K562 (cell line): Measurements from ENCODE around the gene CD36. TPM values are rescaled to one million over a fixed set of nuclear protein-coding genes. Genes with fewer than 3 reads are reported as not detected.

Source experiments
- ATAC-seq: fragments of 200-7000 bp; cut with Tn5 transposase; 3 replicates; pipeline ENCODE4 v1.9.1; 2020; ENCODE audit warnings: moderate library complexity
- BruUV-seq: library from RNA; stranded (reverse); fragments of 400-500 nt; replicated peaks from 2 replicates; lab custom pipeline; 2021; lab: Mats Ljungman, UMichigan
- CTCF ChIA-PET: fragments of 300-600 bp; formaldehyde crosslinking; extraction: SDS; loops from one replicate; lab custom pipeline; 2021; ENCODE audit warnings: low intra/inter-chr PET ratio; lab: Yijun Ruan, JAX
- POLR2A ChIA-PET: fragments of 300-600, 350-650 bp; sonication (Branson Sonifier 250); formaldehyde crosslinking; extraction: SDS; loops from one replicate; lab custom pipeline; 2021; ENCODE audit warnings: antibody characterized with exemption, inconsistent platforms; lab: Yijun Ruan, JAX
- DNase-seq, 4 experiments: peaks; one replicate each; pipeline versions ENCODE4 v3.0.0 to v3.0.0-alpha.2; 2011 to 2018; ENCODE audit warnings: low spot score in 3 of 4, mixed read lengths in 3 of 4; ENCODE audit errors: extremely low read depth in 1 of 4
- FAIRE-seq: peaks from 2 replicates; lab custom pipeline; 2011; peaks lifted over from hg19 to GRCh38; lab: Jason Lieb, UNC
- H2AFZ ChIP-seq: 2 replicates; pipeline ENCODE4 v1.6.0; 2011; ENCODE audit warnings: low read depth, low read length, control low read depth, inconsistent platforms
- H3K27ac ChIP-seq: fragments of 200-600 bp; 3 replicates; pipeline ENCODE4 v1.8.0; 2011; ENCODE audit warnings: low read depth, mild to moderate bottlenecking, control low read depth, inconsistent platforms, low read length, moderate library complexity, mixed read lengths; ENCODE audit errors: extremely low read depth
- H3K27me3 ChIP-seq, 2 experiments: fragments of 300-600 bp in 1 of 2; 2 replicates in 1 of 2; 3 replicates in 1 of 2; pipeline versions ENCODE4 v1.6.0 to v1.8.0; 2011; ENCODE audit warnings: inconsistent platforms in 2 of 2, low read length in 2 of 2, mild to moderate bottlenecking in 1 of 2, mixed read lengths in 1 of 2, moderate library complexity in 1 of 2; ENCODE audit not compliant: control insufficient read depth in 2 of 2, insufficient read depth in 2 of 2
- H3K36me3 ChIP-seq: fragments of 300-600 bp; 3 replicates; pipeline ENCODE4 v1.8.0; 2011; ENCODE audit warnings: mild to moderate bottlenecking, low read length, inconsistent platforms; ENCODE audit not compliant: control insufficient read depth, insufficient read depth
- H3K4me1 ChIP-seq, 2 experiments: fragments of 200-600 bp in 1 of 2; replicated peaks in 1 of 2; 2 replicates in 1 of 2; 3 replicates in 1 of 2; pipeline versions ENCODE4 v1.5.1 to v1.8.0; 2011; ENCODE audit warnings: inconsistent platforms in 2 of 2, low read length in 2 of 2, mild to moderate bottlenecking in 1 of 2, mixed read lengths in 1 of 2, moderate library complexity in 1 of 2; ENCODE audit not compliant: control insufficient read depth in 2 of 2, insufficient read depth in 2 of 2
- H3K4me2 ChIP-seq: 2 replicates; pipeline ENCODE4 v1.6.1; 2011; ENCODE audit warnings: low read length, control low read depth, inconsistent platforms, mixed read lengths; ENCODE audit not compliant: insufficient read depth
- H3K4me3 ChIP-seq: fragments of 200-600 bp; sonication (generic), shearing (Covaris generic); 2 replicates; pipeline ENCODE4 v1.5.1; 2016; ENCODE audit warnings: control low read depth, inconsistent platforms
- H3K79me2 ChIP-seq: fragments of 200-600 bp; 3 replicates; pipeline ENCODE4 v1.8.0; 2011; ENCODE audit warnings: low read length, inconsistent platforms; ENCODE audit not compliant: control insufficient read depth, insufficient read depth
- H3K9ac ChIP-seq, 2 experiments: 2 replicates each; pipeline versions ENCODE4 v1.6.0 to v1.6.1; 2011; ENCODE audit warnings: low read depth in 2 of 2, low read length in 2 of 2, control low read depth in 1 of 2, inconsistent platforms in 1 of 2, mild to moderate bottlenecking in 1 of 2, mixed read lengths in 1 of 2; ENCODE audit not compliant: insufficient read depth in 1 of 2
- H3K9me1 ChIP-seq: one replicate; pipeline ENCODE4 v1.6.0; 2011; ENCODE audit warnings: inconsistent platforms, mild to moderate bottlenecking, low read length, moderate library complexity; ENCODE audit not compliant: control insufficient read depth, insufficient read depth
- H3K9me3 ChIP-seq: replicated peaks from 2 replicates; pipeline ENCODE4 v1.5.1; 2011; ENCODE audit warnings: low read depth, low read length, inconsistent platforms; ENCODE audit not compliant: control insufficient read depth, insufficient read depth
- H4K20me1 ChIP-seq: replicated peaks from 2 replicates; pipeline ENCODE4 v1.6.1; 2011; ENCODE audit warnings: low read length, inconsistent platforms, mixed read lengths; ENCODE audit not compliant: control insufficient read depth, insufficient read depth
- CC2D1A ChIP-seq: fragments of 450-650 bp; IDR thresholded peaks from 2 replicates; pipeline ENCODE4 v1.6.1; 2017; ENCODE audit warnings: mild to moderate bottlenecking
- PTRF ChIP-seq: fragments of 450-650 bp; IDR thresholded peaks from 2 replicates; pipeline ENCODE4 v1.6.1; 2016; ENCODE audit warnings: mild to moderate bottlenecking, missing genetic modification characterization, missing compliant biosample characterization
- TAL1 ChIP-seq: fragments of 450-650 bp; IDR thresholded peaks from 2 replicates; pipeline ENCODE4 v1.6.1; 2016; ENCODE audit warnings: mild to moderate bottlenecking
- WGBS: fragments of 100-300 bp; shearing (Covaris generic); methylation state at CpG from one replicate; pipeline ENCODE4 v1.1.6; 2016; ENCODE audit warnings: low coverage, mixed read lengths; ENCODE audit not compliant: insufficient coverage; ENCODE audit errors: missing lambda C conversion rate; 5-methylcytosine and 5-hydroxymethylcytosine counted together
- in situ Hi-C: fragments of 300-500 bp; cut with MboI; formaldehyde crosslinking; loops from 4 replicates; pipeline ENCODE4 v1.15.0; 2018; ENCODE audit warnings: inconsistent platforms, mixed read lengths
- intact Hi-C: fragments of 100-400 bp; cut with micrococcal nuclease; formaldehyde crosslinking; loops from 2 replicates; pipeline ENCODE4 v1.14.2; 2022
- polyA plus RNA-seq, 8 experiments: library from polyadenylated mRNA; depleted of rRNA in 4 of 8; stranded (reverse) in 5 of 8; unstranded in 3 of 8; fragments of >200 nt; fragmentation: Nextera tagmentation in 2 of 8; fragmentation: Illumina TruSeq in 1 of 8; extraction: Ambion mirVana in 2 of 8; extraction: Trizol in 1 of 8; gene quantifications; 2 replicates each; pipeline versions ENCODE4 v1.2.1 to v1.2.3, GENCODE V29; 2011 to 2014; ENCODE audit warnings: inconsistent platforms in 1 of 8, missing spikeins in 1 of 8
- total RNA-seq, 7 experiments: library from RNA; depleted of rRNA in 6 of 7; stranded (reverse); fragments of >200 nt in 6 of 7; fragmentation: Illumina TruSeq in 2 of 7; extraction: Trizol in 2 of 7; gene quantifications; 2 replicates each; pipeline versions ENCODE4 v1.2.1 to v1.2.3, GENCODE V29; 2011 to 2021; ENCODE audit warnings: low replicate concordance in 1 of 7
- TF ChIP-seq, protein P1 (sequence below): fragments of 250-450 bp; sonication (Bioruptor Pico); IDR thresholded peaks from 2 replicates; pipeline ENCODE4 v1.4.0; 2020; ENCODE audit warnings: borderline replicate concordance
- TF ChIP-seq, protein P2 (sequence below): fragments of 150-350 bp; IDR thresholded peaks from 2 replicates; pipeline ENCODE4 v1.6.1; 2014; ENCODE audit warnings: low read depth, mild to moderate bottlenecking, low read length, borderline replicate concordance

Gene CD36
- total and polyA plus RNA-seq, 9 of the 15 experiments (the other 6 are each of a cell fraction or from before 2014, with no cell fraction given) = 0.09 to 4.0 (median 0.42) TPM

DNA sequence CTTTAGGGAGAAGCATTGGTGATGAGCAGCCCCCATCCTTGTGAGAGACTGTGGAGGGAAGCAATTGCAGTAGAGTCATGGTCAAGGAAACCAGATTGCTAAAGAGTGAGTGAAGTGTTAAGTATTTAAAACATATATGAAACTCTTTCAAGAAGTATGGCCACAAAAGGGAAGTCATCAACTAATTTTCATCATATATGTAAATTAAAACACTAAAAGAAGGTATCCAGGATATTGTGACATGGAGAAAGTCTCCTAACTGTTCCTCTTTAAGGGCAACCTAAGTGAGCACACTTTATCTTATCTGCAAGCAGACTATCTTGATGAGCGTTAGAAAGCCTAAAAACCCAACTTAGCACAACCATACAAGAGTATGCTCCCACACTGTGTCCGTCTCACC is 69.7 kb downstream of the CD36 start (continued):
- TF ChIP-seq, protein P1, sequence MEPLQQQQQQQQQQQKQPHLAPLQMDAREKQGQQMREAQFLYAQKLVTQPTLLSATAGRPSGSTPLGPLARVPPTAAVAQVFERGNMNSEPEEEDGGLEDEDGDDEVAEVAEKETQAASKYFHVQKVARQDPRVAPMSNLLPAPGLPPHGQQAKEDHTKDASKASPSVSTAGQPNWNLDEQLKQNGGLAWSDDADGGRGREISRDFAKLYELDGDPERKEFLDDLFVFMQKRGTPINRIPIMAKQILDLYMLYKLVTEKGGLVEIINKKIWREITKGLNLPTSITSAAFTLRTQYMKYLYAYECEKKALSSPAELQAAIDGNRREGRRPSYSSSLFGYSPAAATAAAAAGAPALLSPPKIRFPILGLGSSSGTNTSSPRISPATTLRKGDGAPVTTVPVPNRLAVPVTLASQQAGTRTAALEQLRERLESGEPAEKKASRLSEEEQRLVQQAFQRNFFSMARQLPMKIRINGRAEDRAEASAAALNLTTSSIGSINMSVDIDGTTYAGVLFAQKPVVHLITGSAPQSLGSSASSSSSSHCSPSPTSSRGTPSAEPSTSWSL (CRISPR knock-in tag) = no peak
- TF ChIP-seq, protein P2, sequence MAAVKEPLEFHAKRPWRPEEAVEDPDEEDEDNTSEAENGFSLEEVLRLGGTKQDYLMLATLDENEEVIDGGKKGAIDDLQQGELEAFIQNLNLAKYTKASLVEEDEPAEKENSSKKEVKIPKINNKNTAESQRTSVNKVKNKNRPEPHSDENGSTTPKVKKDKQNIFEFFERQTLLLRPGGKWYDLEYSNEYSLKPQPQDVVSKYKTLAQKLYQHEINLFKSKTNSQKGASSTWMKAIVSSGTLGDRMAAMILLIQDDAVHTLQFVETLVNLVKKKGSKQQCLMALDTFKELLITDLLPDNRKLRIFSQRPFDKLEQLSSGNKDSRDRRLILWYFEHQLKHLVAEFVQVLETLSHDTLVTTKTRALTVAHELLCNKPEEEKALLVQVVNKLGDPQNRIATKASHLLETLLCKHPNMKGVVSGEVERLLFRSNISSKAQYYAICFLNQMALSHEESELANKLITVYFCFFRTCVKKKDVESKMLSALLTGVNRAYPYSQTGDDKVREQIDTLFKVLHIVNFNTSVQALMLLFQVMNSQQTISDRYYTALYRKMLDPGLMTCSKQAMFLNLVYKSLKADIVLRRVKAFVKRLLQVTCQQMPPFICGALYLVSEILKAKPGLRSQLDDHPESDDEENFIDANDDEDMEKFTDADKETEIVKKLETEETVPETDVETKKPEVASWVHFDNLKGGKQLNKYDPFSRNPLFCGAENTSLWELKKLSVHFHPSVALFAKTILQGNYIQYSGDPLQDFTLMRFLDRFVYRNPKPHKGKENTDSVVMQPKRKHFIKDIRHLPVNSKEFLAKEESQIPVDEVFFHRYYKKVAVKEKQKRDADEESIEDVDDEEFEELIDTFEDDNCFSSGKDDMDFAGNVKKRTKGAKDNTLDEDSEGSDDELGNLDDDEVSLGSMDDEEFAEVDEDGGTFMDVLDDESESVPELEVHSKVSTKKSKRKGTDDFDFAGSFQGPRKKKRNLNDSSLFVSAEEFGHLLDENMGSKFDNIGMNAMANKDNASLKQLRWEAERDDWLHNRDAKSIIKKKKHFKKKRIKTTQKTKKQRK = no peak
- TF ChIP-seq PTRF (tag) = no peak
- TF ChIP-seq CC2D1A = no peak
- TF ChIP-seq, all 486 proteins: peak for 0

DNA sequence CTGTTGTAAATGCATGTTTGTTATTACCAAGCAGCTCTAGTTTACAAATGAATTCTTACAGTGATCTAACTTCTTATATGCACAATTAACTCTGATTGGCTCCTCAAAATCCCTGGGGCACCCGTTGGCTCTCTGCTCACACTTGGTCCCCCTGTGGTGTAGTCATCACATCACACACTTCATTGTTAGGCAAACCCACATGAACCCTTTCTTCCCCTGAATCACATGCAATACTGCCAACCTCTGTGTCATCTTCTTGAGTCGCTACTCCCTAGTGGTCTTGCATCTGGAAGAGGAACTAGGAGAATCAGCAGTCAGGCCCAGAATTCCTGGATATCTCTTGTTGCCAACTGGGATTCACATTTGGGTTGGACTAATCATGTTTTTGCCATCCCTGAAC is 73.1 kb downstream of the CD36 start:
- H2AFZ ChIP-seq = no peak overlapping the region
- no peak overlapping the region for H3K27ac ChIP-seq
- H4K20me1 ChIP-seq = no peaks in the 10 kb centered on the region
- POLR2A ChIA-PET = no interaction called here
- BruUV-seq = no TSS peak
- no peak for TF ChIP-seq TAL1
- WGBS = 0% methylated on average over 2 of the region's 2 CpGs
- H3K4me3 ChIP-seq = no peak overlapping the region
- H3K36me3 ChIP-seq = no peaks in the 10 kb centered on the region
- H3K9me1 ChIP-seq = no peaks in the 10 kb centered on the region
- no peaks in the 10 kb centered on the region for H3K9me3 ChIP-seq
- no peaks in the 10 kb centered on the region for H3K4me1 ChIP-seq
- no peaks in the 10 kb centered on the region for H3K79me2 ChIP-seq
- CTCF ChIA-PET = no interaction called here
- no peak overlapping the region for H3K4me2 ChIP-seq
- H3K9ac ChIP-seq = no peak overlapping the region
- intact Hi-C loops = no loop called here
- in situ Hi-C loops = no loop called here
- ATAC-seq = no peak
- DNase-seq = no peak
- no peak for FAIRE-seq
- no peaks in the 10 kb centered on the region for H3K27me3 ChIP-seq
